ENCODE results near the gene GRID1.

DNA sequence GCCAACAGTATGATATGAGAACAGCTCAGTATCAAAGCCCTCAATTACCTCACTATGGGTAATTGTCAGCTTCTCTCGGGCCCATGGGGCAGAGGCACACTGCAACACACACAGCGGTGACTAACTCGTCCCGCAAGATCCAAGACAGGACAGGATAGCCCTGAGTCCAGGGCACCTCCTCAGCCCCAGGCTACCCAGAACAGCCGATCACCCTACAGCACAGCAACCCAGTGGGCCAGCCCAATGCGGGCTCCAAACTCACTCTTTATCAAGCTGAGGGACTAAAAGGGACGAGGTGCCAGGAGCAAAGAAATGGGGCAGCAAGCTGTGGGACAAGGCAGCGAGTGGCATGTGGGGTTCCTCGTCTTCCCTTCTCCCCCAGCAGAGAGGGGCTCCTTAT is 765.1 kb downstream of the GRID1 start:
- TF ChIP-seq, protein P1, sequence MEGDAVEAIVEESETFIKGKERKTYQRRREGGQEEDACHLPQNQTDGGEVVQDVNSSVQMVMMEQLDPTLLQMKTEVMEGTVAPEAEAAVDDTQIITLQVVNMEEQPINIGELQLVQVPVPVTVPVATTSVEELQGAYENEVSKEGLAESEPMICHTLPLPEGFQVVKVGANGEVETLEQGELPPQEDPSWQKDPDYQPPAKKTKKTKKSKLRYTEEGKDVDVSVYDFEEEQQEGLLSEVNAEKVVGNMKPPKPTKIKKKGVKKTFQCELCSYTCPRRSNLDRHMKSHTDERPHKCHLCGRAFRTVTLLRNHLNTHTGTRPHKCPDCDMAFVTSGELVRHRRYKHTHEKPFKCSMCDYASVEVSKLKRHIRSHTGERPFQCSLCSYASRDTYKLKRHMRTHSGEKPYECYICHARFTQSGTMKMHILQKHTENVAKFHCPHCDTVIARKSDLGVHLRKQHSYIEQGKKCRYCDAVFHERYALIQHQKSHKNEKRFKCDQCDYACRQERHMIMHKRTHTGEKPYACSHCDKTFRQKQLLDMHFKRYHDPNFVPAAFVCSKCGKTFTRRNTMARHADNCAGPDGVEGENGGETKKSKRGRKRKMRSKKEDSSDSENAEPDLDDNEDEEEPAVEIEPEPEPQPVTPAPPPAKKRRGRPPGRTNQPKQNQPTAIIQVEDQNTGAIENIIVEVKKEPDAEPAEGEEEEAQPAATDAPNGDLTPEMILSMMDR (IDR thresholded peaks at IDR 0.05), result no peak
- TF ChIP-seq POLR2A (IDR thresholded peaks at IDR 0.05) (no peak), POLR2AphosphoS5 (IDR thresholded peaks at IDR 0.05; ENCODE audit: insufficient read depth in 1 of 2, low read depth in 1 of 2) (no peak)
